HG03066 (cell line): ENCODE data around the gene DNM1.

Source experiments
- ATAC-seq: cut with Tn5 transposase; IDR thresholded peaks from one replicate; pipeline ENCODE4 v1.9.1; 2021; ENCODE audit warnings: low read depth; ENCODE audit not compliant: unreplicated experiment

The DNM1 gene

GRCh38 chr9:128203024-128203706, at the start of gene DNM1:
Gene DNM1 (plus strand): TSS chr9:128203379. CDS start chr9:128203471, 92 bp downstream.
- peak; percentile 74 for ATAC-seq

- ATAC-seq: no peak
These were observed 49.1 kb upstream of the DNM1 start for GRCh38 chr9:128153947-128154695.

GRCh38 chr9:128155736-128156500, 47.3 kb upstream of the DNM1 start:
- no peak for ATAC-seq

DNA sequence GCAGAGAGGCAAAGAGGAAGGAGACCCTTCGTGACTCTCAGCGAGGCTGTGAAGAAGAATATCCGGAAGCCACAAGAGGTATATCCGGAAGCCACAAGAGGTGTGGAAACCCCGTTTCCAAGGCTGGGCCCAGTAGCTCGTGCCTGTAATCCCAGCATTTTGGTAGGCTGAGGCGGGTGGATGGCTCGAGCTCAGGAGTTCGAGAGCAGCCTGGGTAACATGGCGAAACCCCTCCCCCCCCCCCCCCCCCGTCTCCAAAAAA, 43.7 kb upstream of the DNM1 start:
- peak; percentile 8 for ATAC-seq

- peak; percentile 83 for ATAC-seq
These were observed 43.2 kb upstream of the DNM1 start, which contains the start of gene BBLN for GRCh38 chr9:128159784-128160602. Gene BBLN (plus strand): TSS chr9:128160265. CDS start chr9:128160408, 143 bp downstream.

- ATAC-seq: no peak
These were observed 42.6 kb upstream of the DNM1 start for GRCh38 chr9:128160603-128160987.

DNA sequence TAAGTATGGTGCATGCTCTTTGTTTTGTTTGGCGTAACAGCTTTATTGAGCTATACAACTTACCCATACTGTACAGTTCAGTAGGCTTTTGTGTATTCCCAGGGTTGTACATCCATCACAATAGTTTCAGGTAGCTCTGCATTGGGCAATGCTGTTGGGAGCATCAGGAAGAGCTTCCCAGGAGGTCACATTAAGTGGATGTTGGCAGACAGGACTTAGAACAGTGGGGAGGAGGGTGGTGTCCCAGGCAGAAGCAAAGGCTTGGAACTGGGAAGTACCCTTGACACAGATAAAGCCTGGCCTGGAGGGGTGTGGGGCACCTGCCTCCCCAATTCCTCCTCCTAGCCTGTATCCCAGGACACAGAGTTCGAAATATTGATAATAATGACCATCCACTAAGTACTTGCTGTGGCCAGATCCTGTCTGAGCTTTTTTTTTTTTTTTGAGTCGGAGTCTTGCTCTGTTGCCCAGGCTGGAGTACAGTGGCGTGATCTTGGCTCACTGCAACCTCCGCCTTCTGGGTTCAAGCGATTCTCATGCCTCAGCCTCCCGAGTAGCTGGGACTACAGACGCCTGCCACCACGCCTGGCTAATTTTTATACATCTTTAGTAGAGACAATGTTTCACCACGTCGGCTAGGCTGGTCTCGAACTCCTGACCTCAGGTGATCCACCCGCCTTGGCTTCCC, 41.8 kb upstream of the DNM1 start:
- ATAC-seq: no peak

DNA sequence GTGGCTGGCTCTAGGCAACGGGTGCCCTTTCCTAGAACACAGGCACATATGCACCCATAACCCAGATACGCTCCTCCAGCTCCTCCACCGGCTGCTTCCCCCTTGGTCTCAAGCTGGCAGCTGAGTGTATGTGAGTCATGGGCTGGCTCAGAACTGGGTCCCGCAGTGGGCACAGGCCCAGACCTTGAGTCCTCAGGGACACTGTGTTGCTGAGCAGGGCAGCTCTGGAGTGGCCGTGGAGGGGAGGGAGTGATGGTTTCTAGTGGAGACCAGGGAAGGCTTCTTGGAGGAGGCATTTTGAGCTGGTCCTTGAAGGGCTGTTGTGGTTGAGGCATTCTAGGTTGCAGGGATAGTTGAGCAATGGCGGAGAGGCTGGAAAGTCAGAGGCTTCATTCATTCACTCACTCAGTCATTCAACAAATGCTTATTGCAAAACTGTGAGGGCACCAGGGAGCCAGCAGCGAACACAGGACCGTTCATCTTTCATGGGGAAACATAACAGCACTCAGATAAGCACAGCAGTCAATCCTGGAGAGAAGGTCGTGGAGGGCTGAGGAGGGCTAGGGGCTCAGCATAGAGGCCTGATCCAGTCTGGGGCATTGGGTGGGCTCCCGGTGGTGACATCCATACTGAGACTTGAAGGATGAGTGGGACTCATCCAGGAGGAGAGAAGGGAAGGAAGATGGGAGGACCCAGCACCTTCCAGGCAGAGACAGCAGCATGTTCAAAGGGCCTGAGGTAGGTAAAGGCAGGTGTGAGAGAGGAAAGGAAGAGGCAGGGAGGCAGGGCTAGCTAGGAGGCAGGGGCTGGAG, 40.8 kb upstream of the DNM1 start:
- ATAC-seq: no peak

DNA sequence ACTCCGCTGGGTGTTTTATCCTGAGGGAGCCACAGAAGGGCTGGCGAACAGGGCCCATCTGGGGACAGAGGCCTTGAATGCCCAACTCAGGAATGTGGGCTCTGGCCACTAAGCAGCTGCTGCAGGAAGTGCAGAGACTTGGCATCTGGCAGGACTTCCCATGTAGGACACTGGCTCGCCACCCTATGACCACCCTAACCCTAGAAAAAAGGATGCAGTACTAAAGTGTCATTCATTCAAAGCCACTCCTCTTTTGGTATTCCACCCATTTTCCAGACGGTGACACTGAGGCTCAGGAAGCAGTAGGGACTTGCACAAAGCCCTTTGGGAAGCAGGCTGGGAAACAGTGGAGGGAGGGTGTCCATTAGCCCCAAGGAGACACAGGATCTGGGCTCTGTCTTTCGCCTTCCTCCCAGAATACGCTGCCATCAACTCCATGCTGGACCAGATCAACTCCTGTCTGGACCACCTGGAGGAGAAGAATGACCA, 40.1 kb upstream of the DNM1 start:
- no peak for ATAC-seq

DNA sequence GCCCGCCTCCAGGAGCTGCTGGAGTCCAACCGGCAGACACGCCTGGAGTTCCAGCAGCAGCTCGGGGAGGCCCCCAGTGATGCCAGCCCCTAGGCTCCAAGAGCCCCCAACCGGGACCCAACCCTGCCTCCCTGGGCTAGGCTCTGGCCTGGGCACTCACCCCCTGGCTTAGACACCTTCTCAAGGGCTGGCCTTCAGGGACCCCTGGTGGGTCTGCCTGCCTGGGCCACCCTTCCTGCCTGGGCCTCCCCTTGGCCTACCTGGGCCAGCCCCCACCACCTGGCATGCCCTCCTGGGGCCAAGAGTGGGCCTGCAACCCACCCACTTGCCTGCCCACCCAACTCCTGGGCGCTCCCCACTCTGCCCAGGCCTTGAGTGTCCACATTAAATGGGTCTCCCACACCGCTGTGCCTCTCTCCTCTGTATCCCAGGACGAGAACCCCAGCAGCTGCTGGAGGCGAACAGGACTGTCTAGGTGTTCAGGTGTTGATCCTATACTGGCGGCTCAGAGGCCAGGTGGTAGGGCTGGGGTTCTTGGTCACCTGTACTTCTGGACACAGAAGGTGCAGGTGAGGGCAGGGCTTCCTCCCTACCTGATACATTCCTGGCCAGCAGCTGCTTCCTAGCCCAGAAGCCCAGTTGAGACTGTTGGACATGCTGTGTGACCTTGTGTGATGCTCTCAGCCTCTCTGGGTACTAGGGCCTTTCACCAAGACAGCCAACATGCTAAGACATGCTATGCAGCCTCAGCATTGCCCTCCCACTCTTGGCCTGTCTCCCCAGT, 39.5 kb upstream of the DNM1 start:
- ATAC-seq: no peak

GRCh38 chr9:128164307-128164885, 38.8 kb upstream of the DNM1 start:
- ATAC-seq: no peak

DNA sequence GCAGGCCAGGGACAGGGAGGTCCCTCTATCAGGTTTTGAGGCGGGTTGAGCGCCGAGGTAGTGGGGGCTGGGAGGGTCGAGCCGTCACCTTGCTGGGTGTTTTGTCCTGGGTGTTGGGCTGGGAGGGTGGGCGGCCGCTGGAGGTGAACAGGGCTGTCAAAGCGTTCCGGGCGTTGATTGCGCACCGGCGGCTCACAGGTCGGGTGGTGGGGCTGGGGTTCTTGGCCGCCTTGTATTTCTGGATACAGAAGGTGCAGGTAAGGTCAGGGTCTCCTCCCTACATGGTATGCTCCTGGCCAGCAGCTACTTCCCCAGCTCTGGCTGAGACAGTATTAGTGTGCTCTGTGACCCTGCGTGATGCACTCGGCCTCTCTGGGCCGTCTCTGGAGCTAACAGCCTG, 37.0 kb upstream of the DNM1 start:
- ATAC-seq: no peak

GRCh38 chr9:128167209-128167608, 36.0 kb upstream of the DNM1 start:
- no peak for ATAC-seq

- no peak for ATAC-seq
These were observed 34.4 kb upstream of the DNM1 start for GRCh38 chr9:128168731-128169308.

- ATAC-seq: no peak
These were observed 33.7 kb upstream of the DNM1 start for GRCh38 chr9:128169492-128169891.

DNA sequence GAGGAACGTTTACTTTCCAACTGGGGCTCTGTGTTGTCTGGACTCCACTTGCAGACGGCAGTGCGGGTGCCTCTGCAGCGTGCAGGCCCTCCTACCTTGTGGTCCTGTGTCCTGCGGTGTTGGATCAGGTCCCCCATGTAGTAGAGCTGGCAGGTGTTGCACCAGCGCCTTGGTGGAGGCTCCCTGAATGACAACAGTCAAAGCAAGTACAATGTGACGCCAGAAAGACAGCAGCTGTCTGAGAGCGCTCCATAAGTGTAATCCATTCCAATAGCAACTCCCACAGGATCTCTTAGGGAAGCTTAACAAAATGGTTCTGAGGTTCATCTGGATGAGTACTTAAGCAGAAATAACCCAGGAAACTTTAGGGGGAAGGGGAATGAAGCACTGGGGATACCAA, 33.3 kb upstream of the DNM1 start:
- ATAC-seq: no peak

DNA sequence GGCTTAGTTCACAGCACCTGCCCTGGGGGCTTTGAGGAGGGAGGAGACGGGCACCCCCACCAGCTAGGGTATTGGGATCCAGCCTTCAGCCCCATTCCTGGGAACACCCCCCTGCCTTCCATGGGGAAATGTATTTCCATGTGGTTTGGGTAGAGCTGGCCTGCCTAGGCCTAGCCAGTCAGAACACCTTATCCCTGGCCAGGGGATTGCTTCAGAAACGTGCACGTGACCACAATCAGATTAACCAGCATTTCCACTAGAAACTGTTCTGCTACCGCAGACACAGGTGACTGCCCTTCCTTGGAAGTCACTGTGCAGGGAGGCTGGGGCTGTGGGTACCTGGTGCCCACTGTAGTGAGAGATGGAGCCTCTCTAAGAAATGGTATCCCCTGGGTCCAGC, 29.1 kb upstream of the DNM1 start:
- ATAC-seq: no peak

DNA sequence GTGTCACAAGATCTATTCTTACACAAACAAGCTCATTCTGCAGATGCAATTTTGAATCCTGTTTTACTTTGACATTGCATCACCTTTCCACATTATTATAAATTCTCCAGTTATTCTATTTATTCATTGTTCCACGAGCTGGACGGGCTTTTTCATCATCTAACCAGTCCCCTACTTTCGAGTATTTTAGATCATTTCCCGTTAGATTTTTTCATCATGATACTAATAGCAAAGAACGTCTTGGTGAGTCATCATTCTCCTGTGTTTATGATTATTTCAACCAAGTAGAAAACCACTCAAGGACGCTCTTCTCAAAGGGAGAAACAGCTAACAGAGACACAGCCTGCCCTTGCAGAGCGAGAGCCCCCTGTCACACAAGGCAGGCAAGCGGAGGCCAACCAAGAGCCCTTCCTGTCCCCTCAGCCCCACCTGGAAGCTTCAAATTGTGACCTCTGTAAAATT, 28.0 kb upstream of the DNM1 start:
- ATAC-seq: no peak
